GM21381 (cell line): ENCODE data around the gene DDX21.
A peak's percentile ranks its signal among the peaks of the same experiment; 100 is the strongest.
"Not testable (repeated sequence)": the region's sequence is repeated elsewhere in the genome, so short reads cannot be mapped to it uniquely, and the experiment has no call there.

ENCODE experiments used
- ATAC-seq: cut with Tn5 transposase; IDR thresholded peaks from one replicate; pipeline ENCODE4 v1.9.1; 2021; ENCODE audit warnings: mild to moderate bottlenecking, moderate library complexity; ENCODE audit not compliant: unreplicated experiment

The DDX21 gene

GRCh38 chr10:68955832-68956532 is at the start of gene DDX21:
DDX21 (plus strand) TSS chr10:68956170; CDS start chr10:68956226, 56 bp downstream.
- peak; percentile 74 for ATAC-seq

- ATAC-seq = no peak
Measured at GRCh38 chr10:68924593-68924992, 31.4 kb upstream of the DDX21 start.

GRCh38 chr10:68925489-68925888 is 30.5 kb upstream of the DDX21 start:
- ATAC-seq = no peak

GRCh38 chr10:68929157-68929556 is 26.8 kb upstream of the DDX21 start:
- not testable (repeated sequence) for ATAC-seq

GRCh38 chr10:68929888-68930287 is 26.1 kb upstream of the DDX21 start:
- ATAC-seq = not testable (repeated sequence)

- ATAC-seq = not testable (repeated sequence)
Measured at GRCh38 chr10:68932860-68933259, 23.1 kb upstream of the DDX21 start.

- ATAC-seq = no peak
Measured at GRCh38 chr10:68934994-68935393, 21.0 kb upstream of the DDX21 start.

- ATAC-seq = no peak
Measured at GRCh38 chr10:68938117-68938516, 17.9 kb upstream of the DDX21 start.

GRCh38 chr10:68938884-68939283 is 17.1 kb upstream of the DDX21 start:
- ATAC-seq = no peak

GRCh38 chr10:68940917-68941316 is 15.1 kb upstream of the DDX21 start:
- ATAC-seq = not testable (repeated sequence)

- no peak for ATAC-seq
Measured at GRCh38 chr10:68950598-68950997, 5.4 kb upstream of the DDX21 start.

- ATAC-seq = no peak
Measured at GRCh38 chr10:68954904-68955303, 1.1 kb upstream of the DDX21 start.

- ATAC-seq = peak; percentile 5
Measured at GRCh38 chr10:68955355-68955831, 577 bp upstream of the DDX21 start.

- ATAC-seq = no peak
Measured at GRCh38 chr10:68957284-68957615, 1.3 kb downstream of the DDX21 start.

- ATAC-seq = no peak
Measured at GRCh38 chr10:68957654-68958053, 1.7 kb downstream of the DDX21 start.

GRCh38 chr10:68959695-68960527 is 3.9 kb downstream of the DDX21 start:
- no peak for ATAC-seq

- ATAC-seq = no peak
Measured at GRCh38 chr10:68963151-68963550, 7.2 kb downstream of the DDX21 start.

- ATAC-seq = no peak
Measured at GRCh38 chr10:68973975-68974374, 18.0 kb downstream of the DDX21 start.

GRCh38 chr10:68975936-68976473 is 20.0 kb downstream of the DDX21 start:
- not testable (repeated sequence) for ATAC-seq

GRCh38 chr10:68979738-68980137 is 23.8 kb downstream of the DDX21 start:
- ATAC-seq = not testable (repeated sequence)

GRCh38 chr10:68981074-68981473 is 25.1 kb downstream of the DDX21 start:
- no peak for ATAC-seq

GRCh38 chr10:68982389-68982788 is 26.4 kb downstream of the DDX21 start:
- ATAC-seq = no peak
